ENCODE measurements around the gene LSM12.
A peak's percentile ranks its signal among the peaks of the same experiment; 100 is the strongest.
"Not testable (repeated sequence)": the region's sequence is repeated elsewhere in the genome, so short reads cannot be mapped to it uniquely, and the experiment has no call there.

Gene LSM12

GRCh38 chr17:44074231-44074910, 7.9 kb upstream of the LSM12 start:
- no peak for DNase-seq

DNA sequence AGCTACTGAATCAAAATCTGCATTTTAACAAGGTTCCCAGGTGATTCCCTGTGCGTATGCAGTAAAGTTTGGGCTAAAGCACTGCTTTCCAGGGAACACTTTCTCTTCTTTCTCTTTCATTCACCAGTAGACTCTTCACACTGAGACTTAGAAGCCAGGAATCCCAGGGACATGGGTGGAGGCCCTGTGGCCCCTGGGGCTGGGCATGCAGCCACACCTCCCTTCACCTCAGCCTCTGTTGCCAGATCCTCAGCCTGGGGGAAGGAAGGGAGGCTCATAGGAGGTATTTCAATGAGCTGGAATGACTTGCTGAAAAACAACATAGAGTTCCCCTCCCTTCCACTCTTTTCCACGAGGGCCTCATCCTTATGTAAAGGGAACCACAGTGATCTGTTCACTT, 5.3 kb upstream of the LSM12 start:
- no peak for DNase-seq

GRCh38 chr17:44071198-44071520, 4.7 kb upstream of the LSM12 start:
- no peak for DNase-seq

DNA sequence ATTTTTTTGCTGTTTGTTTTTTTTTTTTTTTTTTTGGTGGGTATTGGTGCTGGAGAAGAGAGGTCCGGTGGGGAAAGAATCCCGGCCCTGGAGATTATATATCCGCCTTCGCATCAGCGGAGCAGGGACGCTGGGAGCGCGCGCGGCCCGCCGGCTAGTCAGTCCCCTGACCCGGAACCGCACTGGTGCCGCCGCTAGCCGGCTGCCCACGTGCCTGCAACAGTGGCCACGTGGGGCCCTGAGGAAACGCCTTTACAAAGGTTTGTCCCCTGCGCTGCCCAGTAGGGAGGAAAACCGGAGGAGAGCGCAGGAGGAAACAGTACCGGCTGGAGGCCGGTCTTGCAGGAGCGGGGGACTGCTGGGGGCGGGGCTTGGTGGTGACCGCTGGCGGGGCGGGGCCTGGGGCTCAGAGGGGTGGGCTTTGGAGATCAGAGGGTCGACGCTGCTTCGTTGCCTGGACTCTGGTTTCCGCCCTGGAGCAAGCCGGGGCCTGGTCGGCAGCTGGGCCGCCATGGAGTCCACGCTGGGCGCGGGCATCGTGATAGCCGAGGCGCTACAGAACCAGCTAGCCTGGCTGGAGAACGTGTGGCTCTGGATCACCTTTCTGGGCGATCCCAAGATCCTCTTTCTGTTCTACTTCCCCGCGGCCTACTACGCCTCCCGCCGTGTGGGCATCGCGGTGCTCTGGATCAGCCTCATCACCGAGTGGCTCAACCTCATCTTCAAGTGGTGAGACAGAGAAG, 4.2 kb upstream of the LSM12 start, which contains the start of gene G6PC3:
Gene G6PC3 (plus strand): TSS at position 281 of the 743 bp plus-strand sequence. CDS start 231 bp downstream, at position 512.
- peak; percentile 88 for DNase-seq

DNA sequence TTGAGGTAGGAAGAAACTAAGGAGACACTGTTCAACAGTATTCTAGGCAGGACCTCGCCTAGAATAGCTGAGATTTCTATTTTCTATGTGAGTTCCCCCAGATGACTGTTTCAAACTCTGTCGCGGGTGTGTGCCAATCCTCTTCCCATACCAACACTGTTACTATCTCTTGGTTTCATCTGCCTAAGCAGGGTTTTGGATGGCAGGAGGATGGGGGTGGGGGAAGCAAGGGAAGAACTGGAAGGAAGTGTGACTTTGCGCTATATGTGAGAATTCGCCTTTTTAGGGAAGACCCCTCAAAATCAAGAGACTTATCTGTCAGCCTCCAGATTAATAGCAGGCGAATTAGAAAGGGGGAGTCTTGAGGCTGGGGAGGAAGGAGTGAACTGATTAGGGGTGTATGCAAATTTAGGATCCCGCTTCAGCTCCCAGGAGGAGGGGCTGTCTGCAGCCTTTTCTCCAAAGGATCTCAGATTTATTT, 3.5 kb upstream of the LSM12 start:
- DNase-seq, result no peak

- no peak for DNase-seq
Measured at GRCh38 chr17:44067545-44067940, 1.1 kb upstream of the LSM12 start.

DNA sequence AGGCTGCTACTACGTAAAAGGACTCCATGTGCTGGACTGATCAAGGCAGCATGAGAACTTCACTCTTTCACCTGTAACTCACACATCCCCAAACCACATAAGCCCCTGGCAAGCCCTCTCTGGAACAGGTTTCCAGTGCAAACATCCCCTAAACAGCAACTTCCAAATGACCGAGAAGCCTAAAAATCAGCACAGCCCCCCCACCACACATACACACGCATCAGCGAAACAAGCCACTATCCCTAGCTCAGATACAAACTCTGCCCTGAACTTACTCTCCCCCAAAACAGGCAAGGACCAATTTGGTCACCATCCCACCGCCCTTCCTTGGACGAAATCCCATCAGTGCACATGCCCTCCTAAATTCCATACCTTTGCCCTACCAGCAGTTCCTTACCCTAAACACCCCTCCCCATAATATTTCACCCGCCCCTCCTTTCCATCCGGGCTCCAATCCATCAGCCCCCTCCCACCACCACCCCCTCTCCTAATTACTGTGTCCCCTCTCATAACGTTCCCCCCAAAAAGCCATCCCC, 735 bp downstream of the LSM12 start:
- DNase-seq, result peak; percentile 24

DNA sequence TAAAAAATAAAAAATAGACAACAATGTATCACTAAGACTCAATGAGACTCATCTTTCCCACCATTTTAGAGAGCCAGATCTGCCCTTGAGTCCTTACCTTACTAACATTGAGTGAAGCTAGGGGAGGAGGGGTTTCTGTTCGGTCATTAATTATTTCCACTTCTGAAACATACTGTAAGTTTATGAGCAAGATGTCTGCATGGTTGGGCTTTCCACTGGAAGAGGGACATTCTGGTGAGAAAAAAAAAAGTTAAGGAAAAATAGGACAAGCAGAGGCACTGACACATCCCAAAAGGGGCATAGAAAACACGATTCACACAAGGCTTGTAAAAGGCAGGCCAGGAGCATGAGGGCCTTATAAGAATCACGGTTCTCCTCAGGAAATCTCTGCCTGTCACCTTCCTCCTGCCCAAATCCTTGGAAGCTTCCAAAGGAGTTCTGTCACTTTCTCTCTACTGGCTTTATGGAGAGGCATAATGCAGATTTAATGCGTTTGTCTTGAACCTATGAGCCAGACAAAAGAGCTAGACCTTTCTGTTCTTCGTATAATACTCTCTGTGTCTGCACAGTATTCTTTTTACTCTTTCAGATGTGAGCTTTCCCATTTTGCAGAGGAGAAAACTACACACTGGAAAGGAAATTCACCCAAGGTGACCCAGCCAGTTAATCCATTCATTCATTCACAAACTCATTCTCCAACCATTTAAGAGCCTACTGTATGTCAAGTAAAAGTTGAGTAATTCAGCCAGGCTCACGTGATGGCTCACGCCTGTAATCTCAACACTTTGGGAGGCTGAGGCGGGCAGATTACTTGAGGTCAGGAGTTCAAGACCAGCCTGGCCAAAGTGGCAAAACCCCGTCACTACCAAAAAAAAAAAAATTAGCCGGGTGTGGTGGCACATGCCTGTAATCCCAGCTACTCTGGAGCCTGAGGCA, 2.5 kb downstream of the LSM12 start:
- no peak for DNase-seq

GRCh38 chr17:44062871-44063270, 3.6 kb downstream of the LSM12 start:
- DNase-seq, result no peak

- DNase-seq, result no peak
Measured at GRCh38 chr17:44061446-44061845, 5.0 kb downstream of the LSM12 start.

DNA sequence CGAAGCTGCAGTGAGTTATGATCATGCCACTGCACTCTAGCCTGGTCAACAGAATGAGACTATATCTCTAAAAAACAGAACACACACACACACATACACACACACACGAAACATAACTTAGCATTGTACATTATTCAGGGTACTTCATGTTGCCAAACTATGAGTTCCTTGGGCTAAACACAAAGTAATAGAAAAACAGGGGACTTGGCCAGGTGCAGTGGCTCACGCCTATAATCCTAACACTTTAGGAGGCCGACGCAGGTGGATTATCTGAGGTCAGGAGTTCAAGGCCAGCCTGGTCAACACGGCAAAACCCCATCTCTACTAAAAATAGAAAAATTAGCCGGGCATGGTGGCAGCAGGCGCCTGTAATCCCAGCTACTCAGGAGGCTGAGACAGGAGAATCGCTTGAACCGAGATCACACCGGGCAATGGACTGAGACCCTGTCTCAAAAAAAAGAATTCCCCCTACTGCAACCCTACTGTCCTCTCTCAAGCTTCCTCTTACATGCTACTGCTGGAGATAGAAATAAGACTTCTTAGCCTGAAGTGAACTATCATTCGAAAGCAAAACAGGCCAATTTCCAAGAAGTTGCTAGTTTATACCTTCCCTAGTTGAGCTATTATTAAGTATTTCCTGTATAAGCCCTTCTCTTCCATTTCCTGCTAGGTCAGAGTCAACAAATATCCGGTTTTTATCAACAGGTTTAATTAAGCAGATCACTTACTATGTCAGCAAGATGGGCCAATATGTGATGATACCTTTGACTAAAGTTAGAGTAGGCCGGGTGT, 7.2 kb downstream of the LSM12 start:
- no peak for DNase-seq

- no peak for DNase-seq
Measured at GRCh38 chr17:44053125-44053872, 13.2 kb downstream of the LSM12 start.

DNA sequence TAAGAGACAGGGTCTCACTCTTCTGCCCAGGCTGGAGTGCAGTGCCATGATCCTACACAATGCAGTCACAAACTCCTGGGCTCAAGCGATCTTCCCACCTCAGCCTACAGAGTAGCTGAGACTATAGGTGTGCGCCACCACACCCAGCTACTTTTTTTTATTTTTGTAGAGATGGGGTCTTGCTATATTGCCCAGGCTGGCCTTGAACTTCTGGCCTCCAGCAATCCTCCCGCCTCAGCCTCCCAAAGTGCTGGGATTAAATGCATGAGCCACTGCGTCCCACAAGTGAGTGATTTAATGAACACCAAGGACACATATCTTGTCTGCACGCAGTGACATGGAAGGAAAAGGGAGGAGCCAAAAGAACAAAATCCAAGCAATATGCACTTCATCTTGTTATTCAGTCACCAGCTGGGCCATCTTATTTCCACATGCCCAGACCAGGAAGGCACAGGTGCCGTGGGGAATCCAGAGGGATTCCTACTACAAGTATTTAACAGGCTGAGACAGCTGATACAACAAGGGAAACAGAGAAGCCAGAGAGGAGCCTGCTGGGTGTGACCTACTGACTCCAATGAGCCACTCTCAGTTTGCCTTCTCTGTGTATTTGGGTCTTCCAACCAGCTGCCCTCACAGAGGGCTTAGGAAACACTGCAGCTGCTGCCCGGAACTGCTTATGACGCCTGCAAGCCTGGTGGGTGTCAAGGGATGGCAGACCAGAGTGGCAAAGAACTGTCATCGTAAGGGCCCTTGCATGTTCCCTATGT, 17.0 kb downstream of the LSM12 start:
- no peak for DNase-seq

DNA sequence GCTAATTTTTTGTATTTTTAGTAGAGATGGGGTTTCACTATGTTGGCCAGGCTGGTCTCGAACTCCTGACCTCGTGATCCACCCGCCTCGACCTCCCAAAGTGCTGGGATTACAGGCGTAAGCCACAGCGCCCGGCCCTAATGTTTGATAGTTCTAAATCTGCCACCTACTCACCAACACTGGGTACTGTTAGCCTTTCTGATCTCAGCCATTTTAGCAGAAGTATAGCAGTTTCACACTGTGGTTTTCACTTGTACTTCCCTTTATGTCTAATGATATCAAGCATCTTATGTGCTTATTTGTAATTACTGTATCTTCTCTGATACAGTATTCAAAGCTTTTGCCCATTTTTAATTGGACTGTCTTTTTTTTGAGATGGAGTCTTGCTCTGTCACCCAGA, 19.6 kb downstream of the LSM12 start:
- DNase-seq, result not testable (repeated sequence)

DNA sequence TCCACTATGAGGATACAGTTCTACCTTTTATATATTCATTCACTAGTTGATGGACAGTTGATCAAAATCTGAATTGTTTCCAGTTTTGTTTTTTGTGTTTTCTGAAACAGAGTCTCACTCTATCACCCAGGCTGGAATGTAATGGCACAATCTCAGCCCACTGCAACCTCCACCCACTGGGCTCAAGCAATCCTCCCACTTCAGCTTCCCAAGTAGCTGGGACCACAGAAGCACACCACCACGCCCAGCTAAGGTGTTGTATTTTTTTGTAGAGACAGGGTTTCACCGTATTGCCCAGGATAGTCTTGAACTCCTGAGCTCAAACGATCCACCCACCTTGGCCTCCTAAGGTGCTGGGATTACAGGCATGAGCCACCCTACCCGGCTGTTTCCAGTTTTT, 21.0 kb downstream of the LSM12 start:
- no peak for DNase-seq

DNA sequence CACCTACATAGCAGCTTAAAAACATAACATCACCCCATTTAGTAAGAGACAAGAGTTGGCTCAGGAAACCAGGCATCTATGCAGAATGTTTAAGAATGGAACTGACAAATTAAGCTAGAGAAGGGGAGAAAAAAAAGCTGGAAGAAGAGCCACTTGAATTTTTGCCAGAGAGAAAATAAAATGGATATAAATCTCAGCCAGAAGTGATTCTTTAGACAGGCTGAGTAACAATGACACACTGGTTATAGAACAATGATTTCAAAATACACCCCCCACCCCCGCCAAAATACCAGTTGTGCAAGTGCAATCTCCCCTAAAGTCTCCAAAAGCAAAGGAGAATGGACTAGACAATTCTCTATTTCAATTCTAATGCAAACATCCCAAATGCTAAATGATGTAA, 22.4 kb downstream of the LSM12 start:
- DNase-seq, result no peak

DNA sequence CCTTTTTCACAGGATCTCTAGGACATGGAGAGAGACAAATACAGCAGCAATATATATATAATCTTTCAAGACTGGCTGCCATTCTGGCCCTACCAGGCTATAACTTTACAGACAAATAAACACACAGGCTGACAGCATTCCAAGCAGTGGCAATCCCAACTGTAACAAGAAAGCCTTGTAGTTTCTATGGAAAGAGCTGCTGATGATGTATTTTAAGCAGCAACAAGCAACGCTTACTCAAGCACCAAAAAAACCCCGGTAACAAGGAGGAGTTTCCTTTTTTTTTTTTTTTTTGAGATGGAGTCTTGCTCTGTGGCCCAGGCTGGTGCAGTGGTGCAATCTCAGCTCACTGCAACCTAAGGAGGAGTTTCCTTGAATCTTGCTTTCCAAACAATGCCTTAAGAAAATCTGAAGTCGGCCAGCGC, 23.2 kb downstream of the LSM12 start:
- DNase-seq, result no peak

DNA sequence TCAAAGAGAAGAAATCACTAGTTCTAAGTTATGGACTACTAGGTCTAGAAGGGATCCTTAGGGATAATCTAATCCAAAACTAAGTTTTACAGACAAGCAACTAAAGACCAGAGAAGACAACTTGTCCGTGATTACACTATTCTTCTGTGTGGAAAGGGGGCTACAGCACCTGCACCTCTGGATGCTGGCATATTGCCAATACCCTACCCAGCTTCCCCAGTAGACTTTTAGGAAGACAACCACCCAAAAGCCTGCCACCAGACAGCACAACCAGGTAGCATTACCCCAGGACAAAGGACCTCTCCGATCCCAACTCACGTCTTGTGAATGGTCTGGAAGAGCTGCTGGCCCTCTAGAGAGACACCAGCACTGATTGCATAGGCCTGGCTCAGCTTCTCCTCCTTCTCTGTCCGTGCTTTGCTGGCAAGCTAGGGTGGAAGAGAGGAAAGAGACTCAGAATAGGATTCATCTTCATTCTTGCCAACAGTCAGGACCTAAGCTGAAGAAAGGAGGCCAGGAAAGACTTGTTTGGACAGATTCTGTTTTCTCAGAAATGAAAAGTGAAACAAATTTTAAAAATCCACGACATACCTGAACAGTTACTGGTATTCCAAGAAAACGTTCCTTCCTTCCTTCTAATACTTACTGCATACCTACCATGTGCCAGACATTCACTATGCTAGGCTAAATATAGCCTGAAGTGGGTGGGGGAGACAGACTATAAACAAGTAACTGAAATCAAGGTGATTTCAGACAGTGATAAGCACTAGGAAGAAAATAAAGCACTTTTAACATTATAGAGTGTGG, 26.4 kb downstream of the LSM12 start:
- DNase-seq, result no peak

DNA sequence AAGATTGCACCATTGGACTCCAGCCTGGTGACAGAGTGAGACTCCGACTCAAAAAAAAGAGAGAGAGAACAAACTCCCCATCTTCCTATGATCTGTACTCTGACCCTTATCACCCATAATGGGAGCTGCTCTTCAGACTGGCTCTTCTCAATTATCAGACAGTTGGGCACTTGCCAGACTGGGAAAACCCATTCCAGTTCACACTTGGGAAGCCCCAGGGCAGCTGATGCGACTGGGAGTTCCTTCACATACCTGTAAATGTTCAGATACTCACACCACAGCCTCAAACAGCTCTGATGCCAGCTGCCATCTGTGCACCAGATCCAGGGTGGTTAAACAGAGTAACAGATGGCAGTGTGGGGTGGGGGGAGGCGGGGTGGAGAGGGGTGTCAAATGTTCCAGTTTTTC, 27.9 kb downstream of the LSM12 start:
- DNase-seq, result no peak

- DNase-seq, result no peak
Measured at GRCh38 chr17:44037471-44037870, 29.0 kb downstream of the LSM12 start.
